Memory B cell (primary cell): ENCODE data around the gene ACTR10.
"Not testable (repeated sequence)": the region's sequence is repeated elsewhere in the genome, so short reads cannot be mapped to it uniquely, and the experiment has no call there.

Experiments used
- ATAC-seq: fragments of 150-1000 bp; cut with Tn5 transposase; 2 replicates; pipeline ENCODE4 v1.10.0; 2021; ENCODE audit warnings: low read depth, mild to moderate bottlenecking, moderate library complexity
- DNase-seq, 2 donors: peaks; one replicate each; pipeline ENCODE4 v3.0.0; 2022; ENCODE audit warnings: low spot score in 2 of 2
- H3K27ac Mint-ChIP-seq: one replicate; pipeline ENCODE4 v1.8.0; 2022; ENCODE audit warnings: mild to moderate bottlenecking, moderate library complexity, mixed read lengths
- H3K27me3 Mint-ChIP-seq: one replicate; pipeline ENCODE4 v1.8.0; 2022; ENCODE audit warnings: mixed read lengths
- H3K36me3 Mint-ChIP-seq: one replicate; pipeline ENCODE4 v1.8.0; 2022; ENCODE audit warnings: mild to moderate bottlenecking, mixed read lengths
- H3K4me1 Mint-ChIP-seq: one replicate; pipeline ENCODE4 v1.8.0; 2022; ENCODE audit warnings: mixed read lengths
- H3K4me3 Mint-ChIP-seq: one replicate; pipeline ENCODE4 v1.8.0; 2022; ENCODE audit warnings: mild to moderate bottlenecking, moderate library complexity, mixed read lengths
- H3K9me3 Mint-ChIP-seq: one replicate; pipeline ENCODE4 v1.8.0; 2022; ENCODE audit warnings: mixed read lengths

Gene ACTR10

GRCh38 chr14:58244556-58245387 is 44.8 kb downstream of the ACTR10 start, which contains the start of gene PSMA3:
Gene PSMA3 (plus strand): TSS chr14:58244843. CDS start chr14:58244921, 78 bp downstream.
- Mint-ChIP-seq H3K4me1 (peaks cover 25% of the 10 kb centered on the region), H3K27me3 (no peaks in the 10 kb centered on the region), H3K27ac (peak within 1 kb of the TSS; percentile 92), H3K9me3 (no peaks in the 10 kb centered on the region), H3K4me3 (peak within 1 kb of the TSS; percentile 95), H3K36me3 (peaks cover 2% of the 10 kb centered on the region)
- DNase-seq: peak; percentile 91 to 96
- ATAC-seq: peak; percentile 89

- H3K9me3 Mint-ChIP-seq: no peaks in the 10 kb centered on the region
- ATAC-seq (no peak), DNase-seq (no peak)
- H3K27me3 Mint-ChIP-seq: no peaks in the 10 kb centered on the region
- H3K27ac Mint-ChIP-seq: peak overlapping the region; percentile 92
- peaks cover 6% of the 10 kb centered on the region for H3K36me3 Mint-ChIP-seq
- peak overlapping the region; percentile 95 for H3K4me3 Mint-ChIP-seq
- peaks cover 24% of the 10 kb centered on the region for H3K4me1 Mint-ChIP-seq
These were observed 45.6 kb downstream of the ACTR10 start for GRCh38 chr14:58245562-58245961.

- H3K4me3 Mint-ChIP-seq: no peak overlapping the region
- H3K36me3 Mint-ChIP-seq: peaks cover 15% of the 10 kb centered on the region
- H3K27ac Mint-ChIP-seq: no peak overlapping the region
- ATAC-seq (no peak), DNase-seq (no peak)
- no peaks in the 10 kb centered on the region for H3K9me3 Mint-ChIP-seq
- peaks cover 15% of the 10 kb centered on the region for H3K4me1 Mint-ChIP-seq
- H3K27me3 Mint-ChIP-seq: no peaks in the 10 kb centered on the region
These were observed 49.7 kb downstream of the ACTR10 start for GRCh38 chr14:58249611-58250010.

- Mint-ChIP-seq H3K4me1 (peaks cover 4% of the 10 kb centered on the region), H3K9me3 (no peaks in the 10 kb centered on the region), H3K4me3 (no peak overlapping the region), H3K36me3 (peaks cover 14% of the 10 kb centered on the region), H3K27ac (no peak overlapping the region), H3K27me3 (no peaks in the 10 kb centered on the region)
- ATAC-seq: no peak
- no peak for DNase-seq
These were observed 58.2 kb downstream of the ACTR10 start for GRCh38 chr14:58258156-58258555.

- H3K9me3 Mint-ChIP-seq, H3K27ac Mint-ChIP-seq, H3K27me3 Mint-ChIP-seq, DNase-seq, ATAC-seq, H3K4me3 Mint-ChIP-seq, H3K4me1 Mint-ChIP-seq: not testable (repeated sequence)
- peaks cover 23% of the 10 kb centered on the region for H3K36me3 Mint-ChIP-seq
These were observed 62.1 kb downstream of the ACTR10 start for GRCh38 chr14:58262005-58262404.

- Mint-ChIP-seq H3K4me3 (no peak overlapping the region), H3K27me3 (no peaks in the 10 kb centered on the region), H3K36me3 (peaks cover 21% of the 10 kb centered on the region), H3K4me1 (peaks cover 5% of the 10 kb centered on the region), H3K9me3 (no peaks in the 10 kb centered on the region), H3K27ac (peak overlapping the region; percentile 52)
- DNase-seq (no peak), ATAC-seq (no peak)
These were observed 65.5 kb downstream of the ACTR10 start for GRCh38 chr14:58265401-58265800.

- no peak overlapping the region for H3K4me3 Mint-ChIP-seq
These were observed 70.7 kb downstream of the ACTR10 start for GRCh38 chr14:58270628-58271027.

GRCh38 chr14:58272588-58273372 is 72.8 kb downstream of the ACTR10 start:
- ATAC-seq: no peak
- Mint-ChIP-seq H3K27ac (no peak overlapping the region), H3K4me1 (peaks cover 16% of the 10 kb centered on the region), H3K27me3 (no peaks in the 10 kb centered on the region), H3K9me3 (no peaks in the 10 kb centered on the region), H3K4me3 (no peak overlapping the region), H3K36me3 (peaks cover 13% of the 10 kb centered on the region)
- no peak for DNase-seq

More at GRCh38 chr14:58270628-58271027, 70.7 kb downstream of the ACTR10 start:
- H3K9me3 Mint-ChIP-seq: no peaks in the 10 kb centered on the region
- peak overlapping the region; percentile 75 for H3K27ac Mint-ChIP-seq
- H3K36me3 Mint-ChIP-seq: peaks cover 19% of the 10 kb centered on the region
- DNase-seq (no peak), ATAC-seq (no peak)
- H3K27me3 Mint-ChIP-seq: no peaks in the 10 kb centered on the region
- peaks cover 9% of the 10 kb centered on the region for H3K4me1 Mint-ChIP-seq

- Mint-ChIP-seq H3K4me1 (peaks cover 19% of the 10 kb centered on the region), H3K9me3 (no peaks in the 10 kb centered on the region), H3K27ac (peak overlapping the region; percentile 85), H3K36me3 (peaks cover 15% of the 10 kb centered on the region), H3K4me3 (no peak overlapping the region), H3K27me3 (no peaks in the 10 kb centered on the region)
- ATAC-seq (no peak), DNase-seq (no peak)
These were observed 74.9 kb downstream of the ACTR10 start for GRCh38 chr14:58274881-58275280.

- no peak for ATAC-seq
- Mint-ChIP-seq H3K27ac (peak overlapping the region; percentile 85), H3K4me1 (peaks cover 21% of the 10 kb centered on the region), H3K9me3 (no peaks in the 10 kb centered on the region), H3K36me3 (peaks cover 15% of the 10 kb centered on the region), H3K4me3 (no peak overlapping the region), H3K27me3 (no peaks in the 10 kb centered on the region)
- DNase-seq: no peak
These were observed 75.7 kb downstream of the ACTR10 start for GRCh38 chr14:58275527-58276190.

- H3K36me3 Mint-ChIP-seq: peaks cover 16% of the 10 kb centered on the region
- ATAC-seq (no peak), DNase-seq (no peak)
- H3K9me3 Mint-ChIP-seq: no peaks in the 10 kb centered on the region
- H3K27me3 Mint-ChIP-seq: no peaks in the 10 kb centered on the region
- peaks cover 25% of the 10 kb centered on the region for H3K4me1 Mint-ChIP-seq
- H3K4me3 Mint-ChIP-seq: no peak overlapping the region
- H3K27ac Mint-ChIP-seq: peak overlapping the region; percentile 85
These were observed 76.3 kb downstream of the ACTR10 start for GRCh38 chr14:58276208-58276607.

GRCh38 chr14:58278177-58278576 is 78.2 kb downstream of the ACTR10 start:
- no peak for ATAC-seq
- H3K9me3 Mint-ChIP-seq: no peaks in the 10 kb centered on the region
- H3K27ac Mint-ChIP-seq: no peak overlapping the region
- peaks cover 19% of the 10 kb centered on the region for H3K36me3 Mint-ChIP-seq
- no peak overlapping the region for H3K4me3 Mint-ChIP-seq
- H3K4me1 Mint-ChIP-seq: peaks cover 31% of the 10 kb centered on the region
- no peaks in the 10 kb centered on the region for H3K27me3 Mint-ChIP-seq
- DNase-seq: no peak

- Mint-ChIP-seq H3K27me3 (no peaks in the 10 kb centered on the region), H3K9me3 (no peaks in the 10 kb centered on the region), H3K36me3 (peaks cover 38% of the 10 kb centered on the region), H3K27ac (peak overlapping the region; percentile 96), H3K4me3 (peak overlapping the region; percentile 32), H3K4me1 (peaks cover 36% of the 10 kb centered on the region)
- DNase-seq (peak; percentile 24 to 31), ATAC-seq (peak; percentile 92)
These were observed 81.2 kb downstream of the ACTR10 start for GRCh38 chr14:58280954-58281787.
